ENCODE data around the gene FAXDC2.

The FAXDC2 gene

DNA sequence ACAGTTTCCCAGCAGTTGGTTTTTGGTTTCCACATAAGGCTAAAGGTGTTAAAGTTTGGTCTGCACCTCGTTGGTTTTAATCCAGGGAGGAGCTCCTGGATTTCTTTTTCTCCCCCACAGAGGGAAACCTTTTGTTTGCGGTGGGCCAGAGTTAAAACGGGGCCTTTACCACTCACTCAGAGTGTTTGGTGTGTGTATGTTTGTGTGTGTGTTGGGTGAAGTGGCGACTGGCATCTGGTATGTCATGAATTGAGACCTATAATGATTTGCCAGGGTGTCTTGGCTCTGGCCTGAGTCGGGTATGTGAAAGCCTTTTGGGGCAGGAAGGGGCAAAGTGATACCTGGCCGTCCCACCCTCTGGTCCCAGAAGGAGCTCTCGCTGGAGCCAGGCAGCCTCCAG lies 30.9 kb downstream of the FAXDC2 start:
- no peak overlapping the region for H3K4me3 ChIP-seq (ENCODE audit: low read length)
- H4K20me1 ChIP-seq (ENCODE audit: control insufficient read depth, insufficient read depth, low read depth, low read length) = peaks cover 9% of the 10 kb centered on the region; the same call in 1 of the 2 replicates
- H3K4me2 ChIP-seq (ENCODE audit: low read length) = no peak overlapping the region
- no peaks in the 10 kb centered on the region for H3K9me2 ChIP-seq (replicated peaks; ENCODE audit: control insufficient read depth, low read length)
- H3K9me3 ChIP-seq (ENCODE audit: control insufficient read depth, insufficient read depth, low read length) = no peaks in the 10 kb centered on the region
- peaks cover 11% of the 10 kb centered on the region for H3F3A ChIP-seq (ENCODE audit: control insufficient read depth, insufficient read depth)
- no peaks in the 10 kb centered on the region for H3K4me1 ChIP-seq (ENCODE audit: control insufficient read depth, low read length)
- TF ChIP-seq, protein P1, sequence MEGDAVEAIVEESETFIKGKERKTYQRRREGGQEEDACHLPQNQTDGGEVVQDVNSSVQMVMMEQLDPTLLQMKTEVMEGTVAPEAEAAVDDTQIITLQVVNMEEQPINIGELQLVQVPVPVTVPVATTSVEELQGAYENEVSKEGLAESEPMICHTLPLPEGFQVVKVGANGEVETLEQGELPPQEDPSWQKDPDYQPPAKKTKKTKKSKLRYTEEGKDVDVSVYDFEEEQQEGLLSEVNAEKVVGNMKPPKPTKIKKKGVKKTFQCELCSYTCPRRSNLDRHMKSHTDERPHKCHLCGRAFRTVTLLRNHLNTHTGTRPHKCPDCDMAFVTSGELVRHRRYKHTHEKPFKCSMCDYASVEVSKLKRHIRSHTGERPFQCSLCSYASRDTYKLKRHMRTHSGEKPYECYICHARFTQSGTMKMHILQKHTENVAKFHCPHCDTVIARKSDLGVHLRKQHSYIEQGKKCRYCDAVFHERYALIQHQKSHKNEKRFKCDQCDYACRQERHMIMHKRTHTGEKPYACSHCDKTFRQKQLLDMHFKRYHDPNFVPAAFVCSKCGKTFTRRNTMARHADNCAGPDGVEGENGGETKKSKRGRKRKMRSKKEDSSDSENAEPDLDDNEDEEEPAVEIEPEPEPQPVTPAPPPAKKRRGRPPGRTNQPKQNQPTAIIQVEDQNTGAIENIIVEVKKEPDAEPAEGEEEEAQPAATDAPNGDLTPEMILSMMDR (IDR thresholded peaks at IDR 0.05; ENCODE audit: low read depth, low read length, poor library complexity, severe bottlenecking) = no peak
- no peak for TF ChIP-seq EZH2phosphoT487 (IDR thresholded peaks at IDR 0.05; ENCODE audit: borderline replicate concordance, low read length)
- H3K27me3 ChIP-seq (ENCODE audit: control insufficient read depth, low read length) = no peaks in the 10 kb centered on the region
- H3K79me2 ChIP-seq (ENCODE audit: control insufficient read depth, low read length) = no peaks in the 10 kb centered on the region
- H3K36me3 ChIP-seq (ENCODE audit: control insufficient read depth, low read length) = peaks cover 67% of the 10 kb centered on the region
- H3K27ac ChIP-seq (ENCODE audit: low read depth, low read length) = no peak overlapping the region

- Histone ChIP-seq H3K27me3 (ENCODE audit: control insufficient read depth, low read length) (no peaks in the 10 kb centered on the region), H3K4me3 (ENCODE audit: low read length) (no peak overlapping the region), H3F3A (ENCODE audit: control insufficient read depth, insufficient read depth) (peaks cover 11% of the 10 kb centered on the region), H3K4me2 (ENCODE audit: low read length) (no peak overlapping the region), H4K20me1 (ENCODE audit: control insufficient read depth, insufficient read depth, low read depth, low read length) (peaks cover 9% of the 10 kb centered on the region; the same call in 1 of the 2 replicates), H3K4me1 (ENCODE audit: control insufficient read depth, low read length) (no peaks in the 10 kb centered on the region), H3K79me2 (ENCODE audit: control insufficient read depth, low read length) (peaks cover under 1% of the 10 kb centered on the region; the same call in 1 of the 2 replicates), H3K36me3 (ENCODE audit: control insufficient read depth, low read length) (peaks cover 73% of the 10 kb centered on the region), H3K9me2 (replicated peaks; ENCODE audit: control insufficient read depth, low read length) (no peaks in the 10 kb centered on the region), H3K9me3 (ENCODE audit: control insufficient read depth, insufficient read depth, low read length) (no peaks in the 10 kb centered on the region), H3K27ac (ENCODE audit: low read depth, low read length) (no peak overlapping the region)
- TF ChIP-seq, protein P1 (IDR thresholded peaks at IDR 0.05; ENCODE audit: low read depth, low read length, poor library complexity, severe bottlenecking) = no peak
- TF ChIP-seq EZH2phosphoT487 (IDR thresholded peaks at IDR 0.05; ENCODE audit: borderline replicate concordance, low read length) = no peak
Measured at GRCh38 chr5:154818471-154819116, 31.8 kb downstream of the FAXDC2 start.

GRCh38 chr5:154817815-154818214 lies 32.6 kb downstream of the FAXDC2 start:
- TF ChIP-seq, protein P1 (IDR thresholded peaks at IDR 0.05; ENCODE audit: low read depth, low read length, poor library complexity, severe bottlenecking) = no peak
- no peak for TF ChIP-seq EZH2phosphoT487 (IDR thresholded peaks at IDR 0.05; ENCODE audit: borderline replicate concordance, low read length)
- Histone ChIP-seq H3K4me1 (ENCODE audit: control insufficient read depth, low read length) (no peaks in the 10 kb centered on the region), H3K36me3 (ENCODE audit: control insufficient read depth, low read length) (peaks cover 80% of the 10 kb centered on the region), H3K4me2 (ENCODE audit: low read length) (no peak overlapping the region), H3F3A (ENCODE audit: control insufficient read depth, insufficient read depth) (peaks cover 11% of the 10 kb centered on the region), H3K9me3 (ENCODE audit: control insufficient read depth, insufficient read depth, low read length) (no peaks in the 10 kb centered on the region), H4K20me1 (ENCODE audit: control insufficient read depth, insufficient read depth, low read depth, low read length) (peaks cover 15% of the 10 kb centered on the region), H3K27ac (ENCODE audit: low read depth, low read length) (no peak overlapping the region), H3K4me3 (ENCODE audit: low read length) (no peak overlapping the region), H3K9me2 (replicated peaks; ENCODE audit: control insufficient read depth, low read length) (no peaks in the 10 kb centered on the region), H3K27me3 (ENCODE audit: control insufficient read depth, low read length) (no peaks in the 10 kb centered on the region), H3K79me2 (ENCODE audit: control insufficient read depth, low read length) (peaks cover 7% of the 10 kb centered on the region)
